Natural killer cell (primary cell): ENCODE measurements around the gene STX8. TPM values are rescaled to one million over a fixed set of nuclear protein-coding genes. Genes with fewer than 3 reads are reported as not detected.

Source experiments
- ATAC-seq, 3 donors: fragments of 150-1000 bp in 2 of 3; fragments of 200-7000 bp in 1 of 3; cut with Tn5 transposase; 1 replicate in 1 of 3; 2 replicates in 2 of 3; pipeline ENCODE4 v1.10.0; 2021; ENCODE audit warnings: mild to moderate bottlenecking in 2 of 3, moderate library complexity in 2 of 3
- DNase-seq, 2 donors: peaks; one replicate each; pipeline versions ENCODE4 v3.0.0 to v3.0.0-alpha.2; 2013 to 2021; ENCODE audit warnings: mixed read lengths in 1 of 2
- H3K27ac ChIP-seq: one replicate; pipeline ENCODE4 v1.5.1; 2013; ENCODE audit warnings: mild to moderate bottlenecking, low read length
- H3K27me3 ChIP-seq: one replicate; pipeline ENCODE4 v1.6.1; 2013; ENCODE audit warnings: low read length; ENCODE audit not compliant: control insufficient read depth, insufficient read depth
- H3K36me3 ChIP-seq: one replicate; pipeline ENCODE4 v1.6.1; 2013; ENCODE audit warnings: low read length; ENCODE audit not compliant: control insufficient read depth, insufficient read depth
- H3K4me1 ChIP-seq: one replicate; pipeline ENCODE4 v1.6.1; 2013; ENCODE audit warnings: low read length; ENCODE audit not compliant: control insufficient read depth, insufficient read depth
- H3K4me3 ChIP-seq: one replicate; pipeline ENCODE4 v1.5.1; 2013; ENCODE audit warnings: low read length
- H3K9me3 ChIP-seq: one replicate; pipeline ENCODE4 v1.6.1; 2013; ENCODE audit warnings: low read length; ENCODE audit not compliant: control insufficient read depth, insufficient read depth
- H3K27ac Mint-ChIP-seq, 2 donors: one replicate each; pipeline ENCODE4 v1.8.0; 2022; ENCODE audit warnings: mild to moderate bottlenecking in 2 of 2, mixed read lengths in 2 of 2, moderate library complexity in 1 of 2
- H3K27me3 Mint-ChIP-seq, 2 donors: one replicate each; pipeline ENCODE4 v1.8.0; 2022; ENCODE audit warnings: low read depth in 2 of 2, mixed read lengths in 2 of 2
- H3K36me3 Mint-ChIP-seq: one replicate; pipeline ENCODE4 v1.8.0; 2022; ENCODE audit warnings: mixed read lengths
- H3K4me1 Mint-ChIP-seq, 2 donors: one replicate each; pipeline ENCODE4 v1.8.0; 2022; ENCODE audit warnings: mixed read lengths in 2 of 2
- H3K4me3 Mint-ChIP-seq: one replicate; pipeline ENCODE4 v1.8.0; 2022; ENCODE audit warnings: mild to moderate bottlenecking, moderate library complexity, mixed read lengths
- H3K9me3 Mint-ChIP-seq, 2 donors: one replicate each; pipeline ENCODE4 v1.8.0; 2022; ENCODE audit warnings: mixed read lengths in 2 of 2
- WGBS: methylation state at CpG from one replicate; pipeline ENCODE4 v1.1.7; 2013; ENCODE audit warnings: missing lambda C conversion rate; ENCODE audit not compliant: insufficient coverage; 5-methylcytosine and 5-hydroxymethylcytosine counted together
- intact Hi-C: fragments of 100-400 bp; cut with micrococcal nuclease; formaldehyde crosslinking; loops from one replicate; pipeline ENCODE4 v1.14.2; 2022
- total RNA-seq, 4 donors: library from RNA; stranded (reverse); fragments of 120-200 nt in 1 of 4; gene quantifications; one replicate each; pipeline versions ENCODE4 v1.2.3 to v1.2.4, GENCODE V29; 2013 to 2022
- TF ChIP-seq, protein P1 (sequence below): fragments of 200-600 bp; IDR thresholded peaks from one replicate; pipeline ENCODE4 v1.8.0; 2022; ENCODE audit warnings: antibody characterized with exemption

The STX8 gene
- total RNA-seq, 3 donors from 2014 or later (not counting 1 experiment from before 2014, with no cell fraction given): 96.3 to 141 (median 120) TPM

GRCh38 chr17:9432134-9432885, 143.3 kb downstream of the STX8 start:
- Histone ChIP-seq H3K36me3 (no peaks in the 10 kb centered on the region), H3K27ac (no peak overlapping the region), H3K4me1 (peaks cover 2% of the 10 kb centered on the region), H3K9me3 (no peaks in the 10 kb centered on the region), H3K27me3 (no peaks in the 10 kb centered on the region), H3K4me3 (no peak overlapping the region)
- peak in 1 of 3 donors; percentile 39 for ATAC-seq
- Mint-ChIP-seq H3K4me1 (peaks cover 34 to 37% of the 10 kb centered on the region in 2 donors), H3K27ac (peak overlapping the region; percentile 67 to 80), H3K4me3 (peak overlapping the region; percentile 64), H3K27me3 (no peaks in the 10 kb centered on the region), H3K9me3 (no peaks in the 10 kb centered on the region), H3K36me3 (no peaks in the 10 kb centered on the region)
- no peak for DNase-seq
- intact Hi-C loops: no loop called here
- TF ChIP-seq, protein P1, sequence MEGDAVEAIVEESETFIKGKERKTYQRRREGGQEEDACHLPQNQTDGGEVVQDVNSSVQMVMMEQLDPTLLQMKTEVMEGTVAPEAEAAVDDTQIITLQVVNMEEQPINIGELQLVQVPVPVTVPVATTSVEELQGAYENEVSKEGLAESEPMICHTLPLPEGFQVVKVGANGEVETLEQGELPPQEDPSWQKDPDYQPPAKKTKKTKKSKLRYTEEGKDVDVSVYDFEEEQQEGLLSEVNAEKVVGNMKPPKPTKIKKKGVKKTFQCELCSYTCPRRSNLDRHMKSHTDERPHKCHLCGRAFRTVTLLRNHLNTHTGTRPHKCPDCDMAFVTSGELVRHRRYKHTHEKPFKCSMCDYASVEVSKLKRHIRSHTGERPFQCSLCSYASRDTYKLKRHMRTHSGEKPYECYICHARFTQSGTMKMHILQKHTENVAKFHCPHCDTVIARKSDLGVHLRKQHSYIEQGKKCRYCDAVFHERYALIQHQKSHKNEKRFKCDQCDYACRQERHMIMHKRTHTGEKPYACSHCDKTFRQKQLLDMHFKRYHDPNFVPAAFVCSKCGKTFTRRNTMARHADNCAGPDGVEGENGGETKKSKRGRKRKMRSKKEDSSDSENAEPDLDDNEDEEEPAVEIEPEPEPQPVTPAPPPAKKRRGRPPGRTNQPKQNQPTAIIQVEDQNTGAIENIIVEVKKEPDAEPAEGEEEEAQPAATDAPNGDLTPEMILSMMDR: no peak
- 86% methylated on average over 4 of the region's 6 CpGs for WGBS

DNA sequence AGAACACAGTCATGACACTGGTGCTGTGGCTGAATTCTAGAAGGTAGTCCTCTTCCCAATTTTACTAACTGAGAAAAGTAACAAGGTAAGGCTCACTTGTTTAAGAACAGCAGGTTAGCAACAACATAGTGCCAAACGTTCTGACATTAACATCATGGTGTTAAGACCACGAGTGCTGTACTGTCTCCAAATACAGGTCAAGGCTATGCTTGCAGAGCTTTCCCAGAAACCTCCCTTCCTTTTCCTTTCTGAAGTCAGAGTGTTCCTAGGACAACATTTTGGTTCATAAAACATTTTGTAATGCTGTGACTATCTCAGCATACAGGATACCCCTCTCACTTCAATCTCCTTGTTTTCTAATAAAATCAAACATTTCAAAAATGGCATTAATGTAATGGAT, 144.0 kb downstream of the STX8 start:
- 71% methylated on average over 2 of the region's 2 CpGs for WGBS
- no peaks in the 10 kb centered on the region for H3K27me3 Mint-ChIP-seq

GRCh38 chr17:9427465-9428315, 147.9 kb downstream of the STX8 start:
- Histone ChIP-seq H3K36me3 (no peaks in the 10 kb centered on the region), H3K27me3 (no peaks in the 10 kb centered on the region), H3K9me3 (no peaks in the 10 kb centered on the region), H3K4me3 (no peak overlapping the region), H3K4me1 (no peaks in the 10 kb centered on the region), H3K27ac (no peak overlapping the region)
- Mint-ChIP-seq H3K9me3 (no peaks in the 10 kb centered on the region), H3K36me3 (no peaks in the 10 kb centered on the region), H3K27ac (peak overlapping the region in 1 of 2 donors; percentile 23), H3K27me3 (no peaks in the 10 kb centered on the region), H3K4me1 (peaks cover 7 to 8% of the 10 kb centered on the region in 2 donors), H3K4me3 (no peak overlapping the region)
- WGBS: 95% methylated on average over 8 of the region's 11 CpGs
- no peak for ATAC-seq
- intact Hi-C loops: no loop called here
- no peak for DNase-seq
- TF ChIP-seq, protein P1: no peak

More for the DNA sequence above, 144.0 kb downstream of the STX8 start:
- Mint-ChIP-seq H3K4me1 (peaks cover 34 to 37% of the 10 kb centered on the region in 2 donors), H3K36me3 (no peaks in the 10 kb centered on the region), H3K27ac (no peak overlapping the region), H3K9me3 (no peaks in the 10 kb centered on the region), H3K4me3 (no peak overlapping the region)
- ATAC-seq: no peak
- Histone ChIP-seq H3K4me1 (peaks cover 2% of the 10 kb centered on the region), H3K27ac (no peak overlapping the region), H3K27me3 (no peaks in the 10 kb centered on the region), H3K36me3 (no peaks in the 10 kb centered on the region), H3K9me3 (no peaks in the 10 kb centered on the region), H3K4me3 (no peak overlapping the region)
- TF ChIP-seq, protein P1: no peak
- intact Hi-C loops: no loop called here
- DNase-seq: no peak
